Breast epithelium (tissue), 3 donors: ENCODE measurements around the gene TNRC18.

Experiments
- CTCF ChIP-seq, 3 donors: fragments of 450-650 bp; IDR thresholded peaks; one replicate each; pipeline ENCODE4 v1.5.1; 2016 to 2017; ENCODE audit warnings: antibody characterized with exemption in 3 of 3, mild to moderate bottlenecking in 3 of 3, moderate library complexity in 3 of 3
- POLR2A ChIP-seq: fragments of 450-650 bp; IDR thresholded peaks from one replicate; pipeline ENCODE4 v1.6.1; 2016; ENCODE audit warnings: antibody characterized with exemption, mild to moderate bottlenecking, moderate library complexity
- POLR2AphosphoS5 ChIP-seq, 3 donors: sonication (generic); formaldehyde crosslinking; IDR thresholded peaks; one replicate each; pipeline ENCODE4 v1.6.1; 2017; ENCODE audit warnings: antibody characterized with exemption in 3 of 3

DNA sequence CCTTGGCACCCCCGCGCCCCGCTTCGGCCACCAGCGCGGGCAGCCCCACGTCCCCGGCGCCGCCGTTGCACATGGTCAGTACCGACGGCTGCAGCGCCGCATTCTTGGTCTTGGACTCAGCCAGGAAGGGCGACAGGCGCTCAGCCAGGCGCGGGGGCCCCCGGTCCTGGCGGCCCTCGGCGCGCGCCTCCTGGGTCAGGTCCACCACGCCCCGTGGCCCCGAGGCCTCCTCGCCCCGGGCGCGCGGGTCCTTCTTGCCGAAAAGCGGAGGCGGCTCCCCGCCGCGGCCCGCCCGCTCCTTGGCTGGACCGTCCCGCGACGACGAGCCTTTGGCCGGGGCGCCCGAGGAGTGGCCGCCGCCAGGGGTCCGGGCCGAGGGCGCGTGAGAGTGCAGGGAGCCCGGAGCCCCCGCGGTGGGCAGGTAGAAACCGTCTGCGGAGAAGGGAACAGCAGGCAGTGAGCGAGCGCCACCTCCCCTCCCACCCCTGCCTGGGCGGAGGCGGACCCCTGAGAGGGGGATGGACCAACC lies 34.7 kb downstream of the TNRC18 start:
- TF ChIP-seq CTCF (IDR thresholded peaks at IDR 0.05) (no peak), POLR2AphosphoS5 (IDR thresholded peaks at IDR 0.05) (no peak), POLR2A (no peak)
